Esophagus muscularis mucosa (tissue), 3 donors: ENCODE data around the gene MED13L.

Experiments
- POLR2A ChIP-seq: fragments of 450-650 bp; IDR thresholded peaks from one replicate; pipeline ENCODE4 v1.6.1; 2017; ENCODE audit warnings: antibody characterized with exemption, moderate library complexity, mild to moderate bottlenecking, low read depth
- TF ChIP-seq, protein P1 (sequence below), 3 experiments: fragments of 200-600 bp in 2 of 3; fragments of 450-650 bp in 1 of 3; sonication (generic) in 2 of 3; IDR thresholded peaks; one replicate each; pipeline ENCODE4 v1.5.1; 2017 to 2019; ENCODE audit warnings: antibody characterized with exemption in 3 of 3, mild to moderate bottlenecking in 2 of 3, moderate library complexity in 1 of 3

DNA sequence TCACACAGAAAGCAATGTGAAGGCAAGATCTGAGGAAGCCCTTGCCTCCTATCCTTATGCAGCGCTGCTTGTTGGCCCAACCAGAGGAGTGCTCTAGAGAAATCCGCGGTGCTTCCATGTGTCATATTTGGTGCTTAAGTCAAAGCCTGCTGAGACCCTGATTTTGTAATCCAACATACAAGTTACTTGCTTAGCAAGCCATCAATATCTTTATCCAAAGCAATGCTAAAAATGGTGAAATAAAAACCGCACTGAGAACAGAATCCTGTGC, 250.0 kb downstream of the MED13L start:
- TF ChIP-seq, protein P1, sequence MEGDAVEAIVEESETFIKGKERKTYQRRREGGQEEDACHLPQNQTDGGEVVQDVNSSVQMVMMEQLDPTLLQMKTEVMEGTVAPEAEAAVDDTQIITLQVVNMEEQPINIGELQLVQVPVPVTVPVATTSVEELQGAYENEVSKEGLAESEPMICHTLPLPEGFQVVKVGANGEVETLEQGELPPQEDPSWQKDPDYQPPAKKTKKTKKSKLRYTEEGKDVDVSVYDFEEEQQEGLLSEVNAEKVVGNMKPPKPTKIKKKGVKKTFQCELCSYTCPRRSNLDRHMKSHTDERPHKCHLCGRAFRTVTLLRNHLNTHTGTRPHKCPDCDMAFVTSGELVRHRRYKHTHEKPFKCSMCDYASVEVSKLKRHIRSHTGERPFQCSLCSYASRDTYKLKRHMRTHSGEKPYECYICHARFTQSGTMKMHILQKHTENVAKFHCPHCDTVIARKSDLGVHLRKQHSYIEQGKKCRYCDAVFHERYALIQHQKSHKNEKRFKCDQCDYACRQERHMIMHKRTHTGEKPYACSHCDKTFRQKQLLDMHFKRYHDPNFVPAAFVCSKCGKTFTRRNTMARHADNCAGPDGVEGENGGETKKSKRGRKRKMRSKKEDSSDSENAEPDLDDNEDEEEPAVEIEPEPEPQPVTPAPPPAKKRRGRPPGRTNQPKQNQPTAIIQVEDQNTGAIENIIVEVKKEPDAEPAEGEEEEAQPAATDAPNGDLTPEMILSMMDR (IDR thresholded peaks at IDR 0.05): no peak
- TF ChIP-seq POLR2A: no peak
